Lower lobe of right lung (tissue), 2 donors: ENCODE measurements around the gene CELSR1. TPM values are rescaled to one million over a fixed set of nuclear protein-coding genes. Genes with fewer than 3 reads are reported as not detected.

ENCODE experiments used
- ATAC-seq, 2 donors: fragments of 200-7000 bp; cut with Tn5 transposase; one replicate each; pipeline ENCODE4 v1.9.1; 2020 to 2022; ENCODE audit warnings: mild to moderate bottlenecking in 2 of 2, moderate library complexity in 2 of 2
- DNase-seq: peaks from one replicate; pipeline ENCODE4 v3.0.0-alpha.2; 2020
- H3K27ac ChIP-seq: fragments of 200-600 bp; one replicate; pipeline ENCODE4 v1.8.0; 2022
- H3K27me3 ChIP-seq: fragments of 200-600 bp; one replicate; pipeline ENCODE4 v1.8.0; 2022; ENCODE audit warnings: low read depth
- H3K36me3 ChIP-seq: fragments of 200-600 bp; one replicate; pipeline ENCODE4 v1.8.0; 2022; ENCODE audit warnings: mild to moderate bottlenecking
- H3K4me1 ChIP-seq: fragments of 200-600 bp; one replicate; pipeline ENCODE4 v1.8.0; 2022
- H3K4me3 ChIP-seq: fragments of 200-600 bp; one replicate; pipeline ENCODE4 v1.8.0; 2022; ENCODE audit warnings: mild to moderate bottlenecking
- H3K9me3 ChIP-seq: fragments of 200-600 bp; one replicate; pipeline ENCODE4 v1.8.0; 2022
- CTCF ChIP-seq: fragments of 200-600 bp; IDR thresholded peaks from one replicate; pipeline ENCODE4 v1.8.0; 2022; ENCODE audit warnings: antibody characterized with exemption, mild to moderate bottlenecking
- intact Hi-C: fragments of 100-400 bp; cut with DNase I; formaldehyde crosslinking; loops from one replicate; pipeline ENCODE4 v1.11.0; 2022
- total RNA-seq: library from RNA; stranded (reverse); fragmentation: NEBNext Ultra II Directional; extraction: Animal tissue kit (Norgen Biotek cat#: 25700); gene quantifications from one replicate; pipeline ENCODE4 v1.2.1, GENCODE V29; 2021
- donor health status: DM: no; HTN: yes; CAD: no; lungs with severe emphysema.

The CELSR1 gene
- total RNA-seq, 1 donor from 2014 or later: 51.8 TPM

- Histone ChIP-seq H3K36me3 (peaks cover 7% of the 10 kb centered on the region), H3K27ac (no peak overlapping the region), H3K27me3 (no peaks in the 10 kb centered on the region), H3K4me1 (no peaks in the 10 kb centered on the region), H3K4me3 (no peak overlapping the region), H3K9me3 (no peaks in the 10 kb centered on the region)
- no peak for DNase-seq
- intact Hi-C loops: no loop called here
- TF ChIP-seq CTCF: no peak
- ATAC-seq: no peak
These were observed 127.1 kb downstream of the CELSR1 start for GRCh38 chr22:46410291-46410808.

GRCh38 chr22:46409631-46410210 is 127.7 kb downstream of the CELSR1 start:
- no peaks in the 10 kb centered on the region for H3K27me3 ChIP-seq
- DNase-seq (no peak), ATAC-seq (no peak)
- TF ChIP-seq CTCF: no peak
- peaks cover 7% of the 10 kb centered on the region for H3K36me3 ChIP-seq
- no peak overlapping the region for H3K27ac ChIP-seq
- H3K4me3 ChIP-seq: no peak overlapping the region
- intact Hi-C loops: no loop called here
- H3K4me1 ChIP-seq: no peaks in the 10 kb centered on the region
- no peaks in the 10 kb centered on the region for H3K9me3 ChIP-seq

GRCh38 chr22:46408568-46409506 is 128.6 kb downstream of the CELSR1 start:
- no peaks in the 10 kb centered on the region for H3K27me3 ChIP-seq

GRCh38 chr22:46407748-46408147 is 129.7 kb downstream of the CELSR1 start:
- intact Hi-C loops: no loop called here
- Histone ChIP-seq H3K4me1 (no peaks in the 10 kb centered on the region), H3K4me3 (no peak overlapping the region), H3K27ac (no peak overlapping the region), H3K27me3 (no peaks in the 10 kb centered on the region), H3K9me3 (no peaks in the 10 kb centered on the region), H3K36me3 (peaks cover 7% of the 10 kb centered on the region)
- no peak for ATAC-seq
- no peak for TF ChIP-seq CTCF
- no peak for DNase-seq

More at GRCh38 chr22:46408568-46409506, 128.6 kb downstream of the CELSR1 start:
- H3K4me3 ChIP-seq: no peak overlapping the region
- no peak overlapping the region for H3K27ac ChIP-seq
- no peak for TF ChIP-seq CTCF
- DNase-seq: no peak
- H3K9me3 ChIP-seq: no peaks in the 10 kb centered on the region
- intact Hi-C loops: no loop called here
- no peak for ATAC-seq
- H3K36me3 ChIP-seq: peaks cover 7% of the 10 kb centered on the region
- no peaks in the 10 kb centered on the region for H3K4me1 ChIP-seq

- H3K27me3 ChIP-seq: no peaks in the 10 kb centered on the region
- no peaks in the 10 kb centered on the region for H3K9me3 ChIP-seq
- no peak overlapping the region for H3K27ac ChIP-seq
- H3K4me1 ChIP-seq: no peaks in the 10 kb centered on the region
- H3K4me3 ChIP-seq: no peak overlapping the region
- TF ChIP-seq CTCF: no peak
- ATAC-seq (no peak), DNase-seq (no peak)
- H3K36me3 ChIP-seq: peaks cover 7% of the 10 kb centered on the region
- intact Hi-C loops: no loop called here
These were observed 130.6 kb downstream of the CELSR1 start for GRCh38 chr22:46406791-46407190.
